Neural progenitor cell (in vitro differentiated cells): ENCODE measurements around the gene KLHL36.

Experiments used
- CTCF ChIP-seq: fragments of 200-600 bp; sonication (generic); IDR thresholded peaks from 2 replicates; pipeline ENCODE4 v1.5.1; 2017; ENCODE audit warnings: antibody characterized with exemption, mild to moderate bottlenecking
- EZH2 ChIP-seq: fragments of 200-600 bp; sonication (generic); IDR thresholded peaks from 2 replicates; pipeline ENCODE4 v1.6.1; 2017; ENCODE audit warnings: antibody characterized with exemption, mild to moderate bottlenecking, moderate library complexity
- EZH2phosphoT487 ChIP-seq: fragments of 200-600 bp; sonication (generic); IDR thresholded peaks from 2 replicates; pipeline ENCODE4 v1.6.1; 2017; ENCODE audit warnings: antibody characterized with exemption

- TF ChIP-seq CTCF: no peak
- no peak for TF ChIP-seq EZH2
- TF ChIP-seq EZH2phosphoT487: no peak
Measured at GRCh38 chr16:84618581-84619460, 29.5 kb upstream of the KLHL36 start.
